PC-9 (cell line): ENCODE results near the gene PFKP. TPM values are rescaled to one million over a fixed set of nuclear protein-coding genes. Genes with fewer than 3 reads are reported as not detected.

Source experiments
- BruUV-seq: library from RNA; stranded (reverse); fragments of 400-500 nt; replicated peaks from 2 replicates; lab custom pipeline; 2021; lab: Mats Ljungman, UMichigan
- CTCF ChIA-PET: fragments of 300-600 bp; sonication (Branson Sonifier 250); formaldehyde crosslinking; loops from one replicate; lab custom pipeline; 2022; ENCODE audit warnings: antibody characterized with exemption; lab: Charles Lee
- POLR2A ChIA-PET: fragments of 300-600 bp; sonication (Branson Sonifier 250); formaldehyde crosslinking; loops from one replicate; lab custom pipeline; 2022; ENCODE audit warnings: antibody characterized with exemption; ENCODE audit not compliant: unreplicated experiment; lab: Charles Lee
- DNase-seq, 2 experiments: peaks; one replicate each; pipeline versions ENCODE4 v3.0.0 to v3.0.0-alpha.2; 2015 to 2022; ENCODE audit warnings: mixed read lengths in 1 of 2
- H2AFZ ChIP-seq: fragments of 200-600 bp; sonication (generic); 2 replicates; pipeline ENCODE4 v1.8.1; 2017; ENCODE audit warnings: antibody characterized with exemption
- H3F3A ChIP-seq: fragments of 200-600 bp; sonication (generic); 2 replicates; pipeline ENCODE4 v1.8.1; 2017; ENCODE audit warnings: antibody characterized with exemption, mild to moderate bottlenecking, low read depth; ENCODE audit not compliant: insufficient read depth
- H3K27ac ChIP-seq: fragments of 200-600 bp; sonication (generic); 2 replicates; pipeline ENCODE4 v1.6.1; 2016; ENCODE audit warnings: mixed run types
- H3K27me3 ChIP-seq: fragments of 200-600 bp; sonication (generic); 2 replicates; pipeline ENCODE4 v1.6.1; 2016; ENCODE audit warnings: low read depth, mixed run types; ENCODE audit not compliant: insufficient read depth
- H3K36me3 ChIP-seq: fragments of 200-600 bp; sonication (generic); 2 replicates; pipeline ENCODE4 v1.6.1; 2016; ENCODE audit warnings: low read depth, mixed run types
- H3K4me1 ChIP-seq: fragments of 200-600 bp; sonication (generic); replicated peaks from 2 replicates; pipeline ENCODE4 v1.6.1; 2016; ENCODE audit warnings: mixed run types; ENCODE audit not compliant: insufficient read depth
- H3K4me2 ChIP-seq: fragments of 200-600 bp; sonication (generic); 2 replicates; pipeline ENCODE4 v1.6.1; 2017; ENCODE audit warnings: mixed run types
- H3K4me3 ChIP-seq: fragments of 200-600 bp; sonication (generic); 2 replicates; pipeline ENCODE4 v1.6.1; 2016; ENCODE audit warnings: mixed run types
- H3K79me2 ChIP-seq: fragments of 200-600 bp; sonication (generic); 2 replicates; pipeline ENCODE4 v1.6.1; 2017; ENCODE audit warnings: low read depth, mixed run types
- H3K9me2 ChIP-seq: fragments of 200-600 bp; sonication (generic); 2 replicates; pipeline ENCODE4 v1.8.1; 2017; ENCODE audit warnings: mild to moderate bottlenecking; ENCODE audit not compliant: insufficient read depth
- H3K9me3 ChIP-seq: fragments of 200-600 bp; sonication (generic); 2 replicates; pipeline ENCODE4 v1.8.1; 2016; ENCODE audit warnings: low read depth; ENCODE audit not compliant: insufficient read depth
- H4K20me1 ChIP-seq: fragments of 200-600 bp; sonication (generic); 2 replicates; pipeline ENCODE4 v1.8.1; 2017; ENCODE audit not compliant: insufficient read depth
- EZH2 ChIP-seq: fragments of 200-600 bp; sonication (generic); IDR thresholded peaks from 2 replicates; pipeline ENCODE4 v1.8.0; 2017; ENCODE audit warnings: antibody characterized with exemption, low read depth
- intact Hi-C: fragments of 100-400 bp; cut with micrococcal nuclease; formaldehyde crosslinking; loops from one replicate; pipeline ENCODE4 v1.10.0; 2022; ENCODE audit not compliant: unreplicated experiment
- total RNA-seq: library from RNA; stranded (reverse); gene quantifications from 2 replicates; pipeline ENCODE4 v1.2.3, GENCODE V29; 2021
- TF ChIP-seq, protein P1 (sequence below): fragments of 200-600 bp; sonication (generic); conservative IDR thresholded peaks from 2 replicates; pipeline ENCODE4 v1.6.1; 2017; ENCODE audit warnings: mixed run types, antibody characterized with exemption, mild to moderate bottlenecking, moderate library complexity

PFKP gene
- total RNA-seq, 1 experiment from 2014 or later: 234 TPM

DNA sequence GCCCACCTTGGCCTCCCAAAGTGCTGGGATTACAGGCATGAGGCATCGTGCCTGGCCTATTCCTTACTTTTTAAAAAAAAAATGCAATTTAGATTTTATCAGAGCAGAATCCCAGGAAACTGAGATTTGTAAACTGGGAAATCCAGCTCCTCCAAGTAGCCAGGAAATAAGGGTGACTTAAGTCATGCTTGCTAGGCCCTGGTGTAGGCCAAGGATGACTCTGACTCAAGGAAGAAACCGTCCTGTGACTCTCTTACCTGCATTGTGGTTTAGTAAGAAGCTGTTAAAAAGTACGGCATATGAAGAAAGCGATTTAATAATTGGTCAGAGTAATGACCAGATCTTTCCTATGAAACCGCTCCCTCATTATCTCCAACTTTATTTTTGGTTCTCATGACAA lies 10.2 kb downstream of the PFKP start:
- no peak for TF ChIP-seq EZH2
- TF ChIP-seq, protein P1, sequence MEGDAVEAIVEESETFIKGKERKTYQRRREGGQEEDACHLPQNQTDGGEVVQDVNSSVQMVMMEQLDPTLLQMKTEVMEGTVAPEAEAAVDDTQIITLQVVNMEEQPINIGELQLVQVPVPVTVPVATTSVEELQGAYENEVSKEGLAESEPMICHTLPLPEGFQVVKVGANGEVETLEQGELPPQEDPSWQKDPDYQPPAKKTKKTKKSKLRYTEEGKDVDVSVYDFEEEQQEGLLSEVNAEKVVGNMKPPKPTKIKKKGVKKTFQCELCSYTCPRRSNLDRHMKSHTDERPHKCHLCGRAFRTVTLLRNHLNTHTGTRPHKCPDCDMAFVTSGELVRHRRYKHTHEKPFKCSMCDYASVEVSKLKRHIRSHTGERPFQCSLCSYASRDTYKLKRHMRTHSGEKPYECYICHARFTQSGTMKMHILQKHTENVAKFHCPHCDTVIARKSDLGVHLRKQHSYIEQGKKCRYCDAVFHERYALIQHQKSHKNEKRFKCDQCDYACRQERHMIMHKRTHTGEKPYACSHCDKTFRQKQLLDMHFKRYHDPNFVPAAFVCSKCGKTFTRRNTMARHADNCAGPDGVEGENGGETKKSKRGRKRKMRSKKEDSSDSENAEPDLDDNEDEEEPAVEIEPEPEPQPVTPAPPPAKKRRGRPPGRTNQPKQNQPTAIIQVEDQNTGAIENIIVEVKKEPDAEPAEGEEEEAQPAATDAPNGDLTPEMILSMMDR: no peak
- no peak overlapping the region for H3K27ac ChIP-seq
- no peak for DNase-seq
- no peaks in the 10 kb centered on the region for H3K9me2 ChIP-seq
- BruUV-seq: no TSS peak
- no peaks in the 10 kb centered on the region for H3K9me3 ChIP-seq
- H3F3A ChIP-seq: no peaks in the 10 kb centered on the region
- ChIA-PET POLR2A (no interaction called here), CTCF (interaction anchor here (0.6 kb wide), 1 partner anchor 336 kb away, joined by 5 read pairs; no protein-coding TSS in a partner anchor)
- H3K4me2 ChIP-seq: no peak overlapping the region
- no peak overlapping the region for H2AFZ ChIP-seq
- H3K4me3 ChIP-seq: no peak overlapping the region
- intact Hi-C loops: no loop called here
- H3K4me1 ChIP-seq: peaks cover 5% of the 10 kb centered on the region; the same call in 1 of the 2 replicates
- no peaks in the 10 kb centered on the region for H4K20me1 ChIP-seq
- H3K79me2 ChIP-seq: peaks cover 43% of the 10 kb centered on the region
- H3K36me3 ChIP-seq: no peaks in the 10 kb centered on the region
- H3K27me3 ChIP-seq: no peaks in the 10 kb centered on the region

DNA sequence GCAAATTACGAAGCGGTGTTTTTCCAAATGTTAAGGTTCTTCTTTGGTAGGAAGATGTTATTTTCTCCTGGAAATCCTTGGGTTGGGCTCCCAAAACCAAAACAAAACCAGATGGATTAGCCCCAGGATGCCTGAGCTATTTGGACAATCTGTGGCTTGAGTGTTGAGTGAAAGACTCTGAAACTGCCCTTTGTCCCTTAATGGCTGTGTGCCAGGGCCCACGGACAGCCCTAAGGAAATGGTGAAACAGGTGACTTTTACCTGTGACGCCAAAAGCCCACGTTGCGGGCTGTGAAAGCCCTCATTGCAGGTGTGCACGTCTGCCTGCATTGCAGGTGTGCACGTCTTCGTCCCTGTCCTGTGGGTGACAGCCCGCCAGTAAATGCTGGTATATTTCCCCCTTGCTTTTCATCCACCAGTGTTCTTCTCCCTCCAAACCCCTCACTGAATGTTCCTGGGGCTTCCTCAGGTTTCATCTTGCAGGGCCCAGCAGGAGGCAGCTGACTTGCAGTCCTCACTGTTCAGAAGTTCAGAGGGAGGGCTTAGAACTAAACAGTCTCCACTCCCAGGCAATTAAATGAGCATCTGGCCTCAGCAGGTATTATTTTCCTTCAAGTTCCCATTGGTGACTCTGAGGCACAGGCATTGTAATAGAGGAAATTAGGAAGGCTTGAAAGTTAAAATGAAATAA lies 10.7 kb downstream of the PFKP start:
- Histone ChIP-seq H3K27me3 (no peaks in the 10 kb centered on the region), H3K4me1 (peaks cover 5% of the 10 kb centered on the region; the same call in 1 of the 2 replicates), H3K79me2 (peaks cover 37% of the 10 kb centered on the region), H3F3A (no peaks in the 10 kb centered on the region), H3K36me3 (no peaks in the 10 kb centered on the region), H4K20me1 (no peaks in the 10 kb centered on the region), H2AFZ (no peak overlapping the region), H3K4me3 (no peak overlapping the region), H3K9me3 (no peaks in the 10 kb centered on the region), H3K9me2 (no peaks in the 10 kb centered on the region), H3K27ac (no peak overlapping the region), H3K4me2 (no peak overlapping the region)
- ChIA-PET POLR2A (interaction anchor here (0.5 kb wide), 1 partner anchor 40 kb away, joined by 4 read pairs; no protein-coding TSS in a partner anchor), CTCF (no interaction called here)
- no peak for TF ChIP-seq EZH2
- TF ChIP-seq, protein P1: no peak
- no peak for DNase-seq
- no TSS peak for BruUV-seq
- intact Hi-C loops: no loop called here

DNA sequence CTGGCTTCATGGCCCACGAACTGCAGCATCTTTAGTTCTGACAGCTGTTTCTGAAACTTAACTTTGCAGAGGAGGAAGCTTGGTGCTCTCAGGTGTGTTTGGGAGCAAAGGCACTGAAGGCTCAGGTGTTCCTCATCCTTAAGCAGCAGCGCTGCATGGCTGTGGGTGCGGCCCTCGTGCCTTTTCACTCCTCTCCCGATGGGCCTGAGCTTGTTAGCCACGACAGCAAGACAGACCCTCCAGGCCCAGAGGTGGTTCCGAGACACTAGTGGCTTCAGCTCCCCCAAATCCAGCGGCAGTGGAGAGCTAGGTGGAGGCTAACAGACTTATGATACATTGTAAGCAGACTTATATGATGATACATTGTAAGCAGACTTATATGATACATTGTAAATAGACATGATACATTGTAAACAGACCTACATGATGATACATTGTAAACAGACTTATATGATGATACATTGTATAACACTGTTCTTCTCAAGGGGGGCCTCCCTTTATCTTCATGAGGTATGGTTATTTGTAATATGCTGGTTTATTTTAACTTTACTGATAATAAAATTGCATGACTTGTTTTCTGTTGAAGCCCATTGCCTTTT lies 14.1 kb downstream of the PFKP start:
- H3K79me2 ChIP-seq: peaks cover 18% of the 10 kb centered on the region; the same call in 1 of the 2 replicates
- no peak overlapping the region for H2AFZ ChIP-seq
- peaks cover 5% of the 10 kb centered on the region; the same call in 1 of the 2 replicates for H3K4me1 ChIP-seq
- H3F3A ChIP-seq: no peaks in the 10 kb centered on the region
- H3K4me3 ChIP-seq: no peak overlapping the region
- no peak overlapping the region for H3K27ac ChIP-seq
- H3K9me3 ChIP-seq: no peaks in the 10 kb centered on the region
- no peaks in the 10 kb centered on the region for H3K36me3 ChIP-seq
- TF ChIP-seq EZH2: no peak
- TF ChIP-seq, protein P1: no peak
- BruUV-seq: no TSS peak
- POLR2A ChIA-PET: no interaction called here
- intact Hi-C loops: no loop called here
- H3K27me3 ChIP-seq: no peaks in the 10 kb centered on the region
- CTCF ChIA-PET: no interaction called here
- no peak for DNase-seq
- no peak overlapping the region for H3K4me2 ChIP-seq
- no peaks in the 10 kb centered on the region for H4K20me1 ChIP-seq
- H3K9me2 ChIP-seq: no peaks in the 10 kb centered on the region
